IMR-90 (cell line): ENCODE measurements around the gene BECN2. TPM values are rescaled to one million over a fixed set of nuclear protein-coding genes. Genes with fewer than 3 reads are reported as not detected.
"Not testable (repeated sequence)": the region's sequence is repeated elsewhere in the genome, so short reads cannot be mapped to it uniquely, and the experiment has no call there.

Experiments
- ATAC-seq: fragments of 200-7000 bp; cut with Tn5 transposase; 2 replicates; pipeline ENCODE4 v1.9.1; 2020; ENCODE audit warnings: low read depth, mild to moderate bottlenecking, moderate library complexity
- BruUV-seq: library from RNA; stranded (reverse); fragments of 400-500 nt; replicated peaks from 2 replicates; lab custom pipeline; 2021; lab: Mats Ljungman, UMichigan
- CTCF ChIA-PET: fragments of 300-600 bp; formaldehyde crosslinking; extraction: SDS; loops from one replicate; lab custom pipeline; 2021; ENCODE audit warnings: antibody characterized with exemption; lab: Yijun Ruan, JAX
- POLR2A ChIA-PET: fragments of 300-600 bp; sonication (Branson Sonifier 250); formaldehyde crosslinking; loops from one replicate; lab custom pipeline; 2022; ENCODE audit warnings: antibody characterized with exemption; ENCODE audit not compliant: unreplicated experiment; lab: Charles Lee
- DNase-seq: peaks from one replicate; pipeline ENCODE4 v3.0.0; 2013
- H2AFZ ChIP-seq: replicated peaks from 2 replicates; pipeline ENCODE3; 2013; ENCODE audit warnings: low read length, mild to moderate bottlenecking; ENCODE audit not compliant: poor library complexity
- H2AK5ac ChIP-seq: 2 replicates; pipeline ENCODE4 v1.6.1; 2013; ENCODE audit warnings: low read depth, low read length, inconsistent platforms
- H2AK9ac ChIP-seq: replicated peaks from 2 replicates; pipeline ENCODE3; 2013; ENCODE audit warnings: mild to moderate bottlenecking, low read depth, low read length, moderate library complexity; ENCODE audit not compliant: poor library complexity
- H2BK120ac ChIP-seq: 2 replicates; pipeline ENCODE4 v1.6.1; 2013; ENCODE audit warnings: low read depth, low read length, inconsistent platforms
- H2BK15ac ChIP-seq: 3 replicates; pipeline ENCODE4 v1.6.1; 2013; ENCODE audit warnings: low read depth, low read length, inconsistent platforms
- H2BK20ac ChIP-seq: 2 replicates; pipeline ENCODE4 v1.6.1; 2013; ENCODE audit warnings: low read depth, mild to moderate bottlenecking, inconsistent platforms, low read length, moderate library complexity
- H2BK5ac ChIP-seq: 2 replicates; pipeline ENCODE4 v1.6.1; 2013; ENCODE audit warnings: mild to moderate bottlenecking, low read depth, low read length, inconsistent platforms; ENCODE audit not compliant: poor library complexity, severe bottlenecking
- H3K14ac ChIP-seq: replicated peaks from 2 replicates; pipeline ENCODE4 v1.6.1; 2013; ENCODE audit warnings: low read depth, low read length, inconsistent platforms
- H3K18ac ChIP-seq: 2 replicates; pipeline ENCODE4 v1.6.1; 2013; ENCODE audit warnings: low read depth, low read length, control low read depth
- H3K23ac ChIP-seq: 2 replicates; pipeline ENCODE4 v1.6.1; 2013; ENCODE audit warnings: low read depth, low read length, inconsistent platforms
- H3K27ac ChIP-seq: 2 replicates; pipeline ENCODE4 v1.5.1; 2013; ENCODE audit warnings: mild to moderate bottlenecking, control low read depth, low read length; ENCODE audit not compliant: insufficient read depth
- H3K27me3 ChIP-seq: 2 replicates; pipeline ENCODE4 v1.6.1; 2013; ENCODE audit warnings: low read length; ENCODE audit not compliant: control insufficient read depth, insufficient read depth
- H3K36me3 ChIP-seq: 2 replicates; pipeline ENCODE4 v1.6.1; 2013; ENCODE audit warnings: low read length, mixed read lengths; ENCODE audit not compliant: control insufficient read depth, insufficient read depth
- H3K4ac ChIP-seq: 2 replicates; pipeline ENCODE4 v1.6.1; 2013; ENCODE audit warnings: low read depth, low read length, inconsistent platforms
- H3K4me1 ChIP-seq: 2 replicates; pipeline ENCODE4 v1.6.1; 2013; ENCODE audit warnings: low read length, mixed read lengths; ENCODE audit not compliant: control insufficient read depth, insufficient read depth
- H3K4me2 ChIP-seq: 2 replicates; pipeline ENCODE4 v1.6.1; 2013; ENCODE audit warnings: low read depth, mild to moderate bottlenecking, control low read depth, low read length, moderate library complexity
- H3K4me3 ChIP-seq: 2 replicates; pipeline ENCODE4 v1.5.1; 2013; ENCODE audit warnings: low read depth, mild to moderate bottlenecking, control low read depth, low read length, moderate library complexity; ENCODE audit not compliant: insufficient read depth
- H3K56ac ChIP-seq: 2 replicates; pipeline ENCODE4 v1.6.1; 2013; ENCODE audit warnings: low read length, inconsistent platforms; ENCODE audit not compliant: insufficient read depth; ENCODE audit errors: extremely low read depth
- H3K79me1 ChIP-seq, 2 experiments: 2 replicates each; pipeline ENCODE4 v1.6.1; 2013; ENCODE audit warnings: low read length in 2 of 2, inconsistent platforms in 1 of 2, low read depth in 1 of 2
- H3K9ac ChIP-seq: 2 replicates; pipeline ENCODE4 v1.6.1; 2013; ENCODE audit warnings: low read depth, low read length, control low read depth
- H3K9me1 ChIP-seq: 2 replicates; pipeline ENCODE4 v1.6.1; 2013; ENCODE audit warnings: low read length, inconsistent platforms; ENCODE audit not compliant: insufficient read depth
- H3K9me3 ChIP-seq: 2 replicates; pipeline ENCODE4 v1.6.1; 2013; ENCODE audit warnings: low read length; ENCODE audit not compliant: control insufficient read depth, insufficient read depth
- H4K20me1 ChIP-seq: 2 replicates; pipeline ENCODE4 v1.6.1; 2013; ENCODE audit warnings: low read length, inconsistent platforms; ENCODE audit not compliant: insufficient read depth
- H4K5ac ChIP-seq: 2 replicates; pipeline ENCODE4 v1.6.1; 2013; ENCODE audit warnings: mild to moderate bottlenecking, low read depth, low read length, control low read depth
- H4K8ac ChIP-seq, 2 experiments: 2 replicates each; pipeline ENCODE4 v1.6.1; 2013; ENCODE audit warnings: low read depth in 2 of 2, low read length in 2 of 2, control low read depth in 1 of 2, inconsistent platforms in 1 of 2
- H4K91ac ChIP-seq: 2 replicates; pipeline ENCODE4 v1.6.1; 2013; ENCODE audit warnings: low read depth, low read length, inconsistent platforms; ENCODE audit not compliant: insufficient read depth
- WGBS, 2 experiments: methylation state at CpG; one replicate each; pipeline versions ENCODE4 v1.1.5 to v1.1.7; 2013; ENCODE audit warnings: missing lambda C conversion rate in 2 of 2; ENCODE audit not compliant: insufficient read length in 1 of 2; ENCODE audit errors: extremely low coverage in 2 of 2; 5-methylcytosine and 5-hydroxymethylcytosine counted together
- dilution Hi-C: fragments of 300-500 bp; cut with HindIII; formaldehyde crosslinking; loops from one replicate; pipeline ENCODE4 v1.14.3; 2018; ENCODE audit warnings: low sequenced_read_pairs; ENCODE audit not compliant: unreplicated experiment
- in situ Hi-C: fragments of 300-500 bp; cut with MboI; formaldehyde crosslinking; loops from 3 replicates; pipeline ENCODE4 v1.14.3; 2019; ENCODE audit warnings: low sequenced_read_pairs, inconsistent platforms, mixed read lengths
- intact Hi-C: fragments of 100-400 bp; cut with micrococcal nuclease; formaldehyde crosslinking; loops from 2 replicates; pipeline ENCODE4 v1.10.0; 2022
- polyA plus RNA-seq, 3 experiments: library from polyadenylated mRNA; depleted of rRNA; stranded (reverse); fragments of >200 nt; gene quantifications; 2 replicates each; pipeline ENCODE4 v1.2.3, GENCODE V29; 2012; ENCODE audit warnings: low replicate concordance in 1 of 3
- total RNA-seq: library from RNA; depleted of rRNA; stranded (reverse); fragments of >200 nt; gene quantifications from 2 replicates; pipeline ENCODE4 v1.2.3, GENCODE V29; 2012

The BECN2 gene
- total and polyA plus RNA-seq, 2 of the 4 experiments (the other 2 are of a cell fraction), result not detected

- H3K27ac ChIP-seq, H3K27me3 ChIP-seq, H3K56ac ChIP-seq, H4K91ac ChIP-seq, H2AK5ac ChIP-seq, H4K5ac ChIP-seq, H2BK120ac ChIP-seq, H4K8ac ChIP-seq, H4K20me1 ChIP-seq, H3K14ac ChIP-seq, H2BK5ac ChIP-seq, H3K9me3 ChIP-seq, H3K4me2 ChIP-seq, ATAC-seq, intact Hi-C loops, DNase-seq, H2AFZ ChIP-seq, H2BK20ac ChIP-seq, H3K36me3 ChIP-seq, H3K79me1 ChIP-seq, H3K23ac ChIP-seq, H3K4me3 ChIP-seq, POLR2A ChIA-PET, CTCF ChIA-PET, H2BK15ac ChIP-seq, dilution Hi-C loops, H3K9ac ChIP-seq, BruUV-seq, H3K18ac ChIP-seq, H2AK9ac ChIP-seq, H3K4me1 ChIP-seq, H3K4ac ChIP-seq, H3K9me1 ChIP-seq: not testable (repeated sequence)
- in situ Hi-C loops, result loop anchor here (25.0 kb wide), 1 partner anchor 451 kb away; the partner anchor contains the start of gene KMO
- no CpG with 5 or more reads among the region's 10 CpGs for WGBS, 2 experiments
Measured at GRCh38 chr1:241988389-241988930, 30.9 kb downstream of the BECN2 start.
